Left ventricle myocardium inferior (tissue), 1 donor: ENCODE data around the gene COPB2. TPM values are rescaled to one million over a fixed set of nuclear protein-coding genes. Genes with fewer than 3 reads are reported as not detected.
"Not testable (repeated sequence)": the region's sequence is repeated elsewhere in the genome, so short reads cannot be mapped to it uniquely, and the experiment has no call there.

Experiments
- DNase-seq: peaks from one replicate; pipeline ENCODE4 v3.0.0-alpha.2; 2020
- H3K27ac ChIP-seq: fragments of 200-600 bp; replicated peaks from 2 replicates; pipeline ENCODE4 v1.8.0; 2021
- H3K27me3 ChIP-seq: fragments of 200-600 bp; 2 replicates; pipeline ENCODE4 v1.8.0; 2021; ENCODE audit warnings: low read depth
- H3K36me3 ChIP-seq: fragments of 200-600 bp; 2 replicates; pipeline ENCODE4 v1.8.0; 2021
- H3K4me1 ChIP-seq: fragments of 200-600 bp; 2 replicates; pipeline ENCODE4 v1.8.0; 2021
- H3K4me3 ChIP-seq: fragments of 200-600 bp; 2 replicates; pipeline ENCODE4 v1.8.0; 2021; ENCODE audit warnings: mild to moderate bottlenecking, moderate library complexity
- H3K9me3 ChIP-seq: fragments of 200-600 bp; replicated peaks from 2 replicates; pipeline ENCODE4 v1.8.0; 2021
- CTCF ChIP-seq: fragments of 200-600 bp; IDR thresholded peaks from 2 replicates; pipeline ENCODE4 v1.8.0; 2021; ENCODE audit warnings: antibody characterized with exemption, mild to moderate bottlenecking, borderline replicate concordance
- intact Hi-C: fragments of 100-400 bp; cut with micrococcal nuclease; formaldehyde crosslinking; loops from one replicate; pipeline ENCODE4 v1.11.0; 2022
- total RNA-seq: library from RNA; stranded (reverse); fragmentation: NEBNext Ultra II Directional; extraction: Animal tissue kit (Norgen Biotek cat#: 25700); gene quantifications from one replicate; pipeline ENCODE4 v1.2.1, GENCODE V29; 2021
- donor health status: DM: no; HTN: yes; CAD: no; lungs with severe emphysema.

COPB2 gene
- total RNA-seq, 1 donor from 2014 or later = 68.8 TPM

- no peaks in the 10 kb centered on the region for H3K36me3 ChIP-seq
- peaks cover 50% of the 10 kb centered on the region for H3K9me3 ChIP-seq
- TF ChIP-seq CTCF = no peak
- no peaks in the 10 kb centered on the region for H3K27me3 ChIP-seq
- intact Hi-C loops = no loop called here
- no peak overlapping the region for H3K27ac ChIP-seq
- H3K4me3 ChIP-seq = no peak overlapping the region
- DNase-seq = no peak
- H3K4me1 ChIP-seq = peaks cover 13% of the 10 kb centered on the region
These were observed 28.7 kb upstream of the COPB2 start for GRCh38 chr3:139418144-139418543.

- Histone ChIP-seq H3K36me3 (no peaks in the 10 kb centered on the region), H3K4me1 (peaks cover 2% of the 10 kb centered on the region), H3K27me3 (no peaks in the 10 kb centered on the region), H3K27ac (no peak overlapping the region), H3K9me3 (peaks cover 68% of the 10 kb centered on the region), H3K4me3 (no peak overlapping the region)
- intact Hi-C loops = no loop called here
- TF ChIP-seq CTCF = no peak
- DNase-seq = no peak
These were observed 26.8 kb upstream of the COPB2 start for GRCh38 chr3:139416275-139416674.

- Histone ChIP-seq H3K9me3 (peaks cover 81% of the 10 kb centered on the region), H3K4me1 (no peaks in the 10 kb centered on the region), H3K36me3 (no peaks in the 10 kb centered on the region), H3K4me3 (no peak overlapping the region), H3K27ac (no peak overlapping the region), H3K27me3 (no peaks in the 10 kb centered on the region)
- DNase-seq = no peak
- intact Hi-C loops = no loop called here
- no peak for TF ChIP-seq CTCF
These were observed 25.3 kb upstream of the COPB2 start for GRCh38 chr3:139414608-139415224.

- H3K4me3 ChIP-seq, H3K36me3 ChIP-seq, H3K27me3 ChIP-seq, H3K27ac ChIP-seq, H3K4me1 ChIP-seq, intact Hi-C loops, DNase-seq: not testable (repeated sequence)
- peaks cover 96% of the 10 kb centered on the region for H3K9me3 ChIP-seq
These were observed 23.4 kb upstream of the COPB2 start for GRCh38 chr3:139412891-139413290.

DNA sequence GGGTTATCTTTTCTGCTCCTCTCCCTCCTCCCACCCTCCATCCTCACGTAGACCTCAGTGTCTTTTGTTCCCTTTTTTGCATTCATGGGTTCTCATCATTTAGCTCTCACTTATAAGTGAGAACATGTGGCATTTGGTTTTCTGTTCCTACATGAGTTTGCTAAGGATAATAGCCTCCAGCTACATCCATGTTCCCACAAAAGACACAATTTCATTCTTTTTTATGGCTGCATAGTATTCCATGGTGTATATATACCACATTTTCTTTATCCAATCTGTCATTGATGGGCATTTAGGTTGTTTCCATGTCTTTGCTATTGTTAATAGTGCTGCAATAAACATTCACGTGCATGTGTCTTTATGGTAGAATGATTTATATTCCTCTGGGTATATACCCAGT, 11.7 kb upstream of the COPB2 start:
- H3K36me3 ChIP-seq, H3K4me1 ChIP-seq, H3K27me3 ChIP-seq, DNase-seq, H3K27ac ChIP-seq, intact Hi-C loops, H3K4me3 ChIP-seq: not testable (repeated sequence)
- peaks cover 32% of the 10 kb centered on the region for H3K9me3 ChIP-seq

DNA sequence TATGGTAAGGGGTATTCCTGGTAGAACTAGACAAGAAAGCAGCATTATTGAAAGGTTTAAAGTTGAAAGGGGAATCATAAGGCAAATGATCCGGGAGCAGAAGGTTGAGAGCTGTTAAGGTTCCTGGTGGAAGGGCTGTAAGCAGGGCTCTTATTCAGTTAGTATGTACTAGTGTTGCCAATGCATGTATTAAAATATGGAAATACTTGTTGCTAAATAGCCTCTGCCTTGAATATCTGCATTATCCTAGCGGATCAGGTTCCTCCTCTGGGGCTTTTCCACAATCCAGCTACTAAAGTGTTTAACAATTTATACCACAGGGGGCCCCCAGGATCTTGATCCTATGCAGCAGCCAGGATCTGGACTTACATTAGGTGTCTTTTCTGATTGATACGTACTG, 7.3 kb upstream of the COPB2 start:
- peaks cover 23% of the 10 kb centered on the region for H3K4me1 ChIP-seq
- TF ChIP-seq CTCF = no peak
- H3K36me3 ChIP-seq = no peaks in the 10 kb centered on the region
- intact Hi-C loops = no loop called here
- H3K4me3 ChIP-seq = no peak overlapping the region
- no peak overlapping the region for H3K27ac ChIP-seq
- no peak for DNase-seq
- peaks cover 8% of the 10 kb centered on the region for H3K9me3 ChIP-seq
- H3K27me3 ChIP-seq = no peaks in the 10 kb centered on the region
